Measurements from ENCODE around the gene EZR.

EZR gene

DNA sequence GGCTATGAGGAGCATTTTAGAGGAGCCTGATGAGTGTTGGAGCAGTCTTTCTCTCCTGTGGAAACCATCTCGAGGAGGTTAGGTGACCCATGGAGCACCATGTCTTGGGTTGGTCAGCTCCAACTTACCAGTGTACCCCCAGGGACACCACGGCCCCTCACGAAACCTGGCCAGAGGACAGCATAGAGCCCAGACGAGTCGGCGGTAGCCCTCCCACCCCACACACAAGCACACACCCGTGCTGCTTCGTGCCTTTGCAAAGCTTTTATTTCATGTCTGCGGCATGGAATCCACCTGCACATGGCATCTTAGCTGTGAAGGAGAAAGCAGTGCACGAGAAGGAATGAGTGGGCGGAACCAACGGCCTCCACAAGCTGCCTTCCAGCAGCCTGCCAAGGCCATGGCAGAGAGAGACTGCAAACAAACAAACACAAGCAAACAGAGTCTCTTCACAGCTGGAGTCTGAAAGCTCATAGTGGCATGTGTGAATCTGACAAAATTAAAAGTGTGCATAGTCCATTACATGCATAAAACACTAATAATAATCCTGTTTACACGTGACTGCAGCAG is 53.6 kb downstream of the EZR start:
- Histone ChIP-seq H2AFZ (ENCODE audit: low read length) (no peak overlapping the region), H3K4me2 (ENCODE audit: insufficient read depth, low read length, poor library complexity, severe bottlenecking) (no peak overlapping the region), H2BK15ac (ENCODE audit: low read length) (no peak overlapping the region), H3K4ac (ENCODE audit: low read length) (no peak overlapping the region), H3K18ac (ENCODE audit: low read length) (no peak overlapping the region), H3K79me1 (ENCODE audit: low read depth, low read length) (no peaks in the 10 kb centered on the region), H3K27ac (replicated peaks; ENCODE audit: low read length) (no peak overlapping the region), H2BK120ac (ENCODE audit: low read depth, low read length) (no peak overlapping the region), H2AK5ac (ENCODE audit: low read depth, low read length) (no peak overlapping the region), H3K9me3 (replicated peaks in 1 of 2; ENCODE audit: control insufficient read depth in 2 of 2, insufficient read depth in 1 of 2, low read depth in 1 of 2, low read length in 2 of 2) (no peaks in the 10 kb centered on the region), H3K36me3 (replicated peaks in 1 of 2; ENCODE audit: control insufficient read depth in 2 of 2, insufficient read depth in 2 of 2, low read length in 2 of 2) (peaks cover 46 to 68% of the 10 kb centered on the region in 2 donors), H2BK12ac (ENCODE audit: low read length) (no peak overlapping the region), H3K27me3 (ENCODE audit: control insufficient read depth in 3 of 3, insufficient read depth in 3 of 3, low read depth in 1 of 3, low read length in 3 of 3) (no peaks in the 10 kb centered on the region), H3K23ac (ENCODE audit: low read depth, low read length, poor library complexity) (no peak overlapping the region), H3K4me1 (ENCODE audit: control insufficient read depth in 2 of 2, insufficient read depth in 1 of 2, low read depth in 1 of 2, low read length in 2 of 2) (peaks cover 0 to 3% of the 10 kb centered on the region in 2 donors), H2BK5ac (ENCODE audit: low read length) (no peak overlapping the region), H3K4me3 (ENCODE audit: low read length in 2 of 2) (peak overlapping the region in 1 of 2 donors; percentile 40), H4K8ac (ENCODE audit: low read depth, low read length) (no peak overlapping the region), H3K9ac (ENCODE audit: low read depth, low read length, poor library complexity) (no peak overlapping the region), H4K91ac (ENCODE audit: low read depth, low read length, poor library complexity) (no peak overlapping the region), H3K14ac (ENCODE audit: low read length) (no peak overlapping the region)
- no CpG with 5 or more reads among the region's 13 CpGs for WGBS, 2 donors (ENCODE audit: extremely low coverage in 2 of 2, insufficient read length in 2 of 2, insufficient replicate concordance in 1 of 2)
- DNase-seq (ENCODE audit: low spot score): no peak

DNA sequence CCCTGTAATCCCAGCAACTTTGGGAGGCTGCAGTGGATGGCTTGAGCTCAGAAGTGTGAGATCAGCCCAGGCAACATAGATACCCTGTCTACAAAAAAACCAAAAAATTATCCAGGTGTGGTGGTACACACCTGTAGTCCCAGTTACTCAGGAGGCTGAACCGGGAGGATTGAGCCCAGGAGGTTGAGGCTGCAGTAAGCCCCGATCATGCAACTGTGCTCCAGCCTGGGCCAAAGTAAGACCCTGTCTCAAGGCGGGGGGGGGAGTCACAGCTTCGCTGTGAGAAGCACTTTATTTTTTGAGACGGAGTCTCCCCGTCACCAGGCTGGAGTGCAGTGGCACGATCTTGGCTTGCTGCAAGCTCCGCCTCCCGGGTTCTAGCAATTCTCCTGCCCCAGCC is 54.2 kb downstream of the EZR start:
- H3K4me1 ChIP-seq (ENCODE audit: control insufficient read depth in 2 of 2, insufficient read depth in 1 of 2, low read depth in 1 of 2, low read length in 2 of 2): peaks cover 0 to 3% of the 10 kb centered on the region in 2 donors
- no peak overlapping the region for H4K8ac ChIP-seq (ENCODE audit: low read depth, low read length)
- H3K4ac ChIP-seq (ENCODE audit: low read length): no peak overlapping the region
- no peak overlapping the region for H3K14ac ChIP-seq (ENCODE audit: low read length)
- no peak overlapping the region for H3K4me2 ChIP-seq (ENCODE audit: insufficient read depth, low read length, poor library complexity, severe bottlenecking)
- H2AFZ ChIP-seq (ENCODE audit: low read length): no peak overlapping the region
- no peak for DNase-seq (ENCODE audit: low spot score)
- WGBS, 2 donors (ENCODE audit: extremely low coverage in 2 of 2, insufficient read length in 2 of 2, insufficient replicate concordance in 1 of 2): no CpG with 5 or more reads among the region's 9 CpGs
- H3K4me3 ChIP-seq (ENCODE audit: low read length in 2 of 2): no peak overlapping the region
- H2BK15ac ChIP-seq (ENCODE audit: low read length): no peak overlapping the region
- no peaks in the 10 kb centered on the region for H3K79me1 ChIP-seq (ENCODE audit: low read depth, low read length)
- no peak overlapping the region for H3K18ac ChIP-seq (ENCODE audit: low read length)
- no peak overlapping the region for H3K9ac ChIP-seq (ENCODE audit: low read depth, low read length, poor library complexity)
- no peak overlapping the region for H3K23ac ChIP-seq (ENCODE audit: low read depth, low read length, poor library complexity)
- H2BK5ac ChIP-seq (ENCODE audit: low read length): no peak overlapping the region
- H2BK120ac ChIP-seq (ENCODE audit: low read depth, low read length): no peak overlapping the region
- no peaks in the 10 kb centered on the region for H3K9me3 ChIP-seq (replicated peaks in 1 of 2; ENCODE audit: control insufficient read depth in 2 of 2, insufficient read depth in 1 of 2, low read depth in 1 of 2, low read length in 2 of 2)
- H3K27ac ChIP-seq (replicated peaks; ENCODE audit: low read length): no peak overlapping the region
- no peaks in the 10 kb centered on the region for H3K27me3 ChIP-seq (ENCODE audit: control insufficient read depth in 3 of 3, insufficient read depth in 3 of 3, low read depth in 1 of 3, low read length in 3 of 3)
- peaks cover 40 to 61% of the 10 kb centered on the region in 2 donors for H3K36me3 ChIP-seq (replicated peaks in 1 of 2; ENCODE audit: control insufficient read depth in 2 of 2, insufficient read depth in 2 of 2, low read length in 2 of 2)
- H2AK5ac ChIP-seq (ENCODE audit: low read depth, low read length): no peak overlapping the region
- H2BK12ac ChIP-seq (ENCODE audit: low read length): no peak overlapping the region
- no peak overlapping the region for H4K91ac ChIP-seq (ENCODE audit: low read depth, low read length, poor library complexity)

DNA sequence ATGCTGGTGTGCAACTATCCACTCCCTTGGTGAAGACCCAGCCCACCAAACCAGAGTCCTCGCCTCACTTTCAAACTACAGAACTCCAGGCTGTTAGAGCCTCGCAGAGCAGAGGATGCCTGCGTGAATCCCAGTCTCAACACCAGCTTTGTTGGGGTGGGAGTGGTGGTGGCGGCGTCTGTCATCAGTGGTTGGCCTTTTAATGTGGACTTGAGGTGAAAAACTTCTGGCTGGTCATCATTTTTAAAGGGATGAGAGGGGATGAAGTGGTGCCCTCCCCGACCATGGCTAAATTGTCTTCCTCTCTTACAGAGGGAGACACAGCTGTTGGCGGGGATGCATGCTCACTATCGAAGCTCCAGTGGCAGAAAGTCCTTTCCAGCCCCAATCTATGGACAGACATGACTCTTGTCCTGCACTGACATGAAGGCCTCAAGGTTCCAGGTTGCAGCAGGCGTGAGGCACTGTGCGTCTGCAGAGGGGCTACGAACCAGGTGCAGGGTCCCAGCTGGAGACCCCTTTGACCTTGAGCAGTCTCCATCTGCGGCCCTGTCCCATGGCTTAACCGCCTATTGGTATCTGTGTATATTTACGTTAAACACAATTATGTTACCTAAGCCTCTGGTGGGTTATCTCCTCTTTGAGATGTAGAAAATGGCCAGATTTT is 54.9 kb downstream of the EZR start:
- H2AFZ ChIP-seq (ENCODE audit: low read length): no peak overlapping the region
- H3K4ac ChIP-seq (ENCODE audit: low read length): no peak overlapping the region
- no peaks in the 10 kb centered on the region for H3K9me3 ChIP-seq (replicated peaks in 1 of 2; ENCODE audit: control insufficient read depth in 2 of 2, insufficient read depth in 1 of 2, low read depth in 1 of 2, low read length in 2 of 2)
- H3K4me2 ChIP-seq (ENCODE audit: insufficient read depth, low read length, poor library complexity, severe bottlenecking): no peak overlapping the region
- no peak overlapping the region for H2BK15ac ChIP-seq (ENCODE audit: low read length)
- no peak overlapping the region for H3K27ac ChIP-seq (replicated peaks; ENCODE audit: low read length)
- H3K9ac ChIP-seq (ENCODE audit: low read depth, low read length, poor library complexity): no peak overlapping the region
- no peaks in the 10 kb centered on the region for H3K79me1 ChIP-seq (ENCODE audit: low read depth, low read length)
- H3K23ac ChIP-seq (ENCODE audit: low read depth, low read length, poor library complexity): peak overlapping the region; percentile 53
- H3K36me3 ChIP-seq (replicated peaks in 1 of 2; ENCODE audit: control insufficient read depth in 2 of 2, insufficient read depth in 2 of 2, low read length in 2 of 2): peaks cover 34 to 55% of the 10 kb centered on the region in 2 donors
- H2AK5ac ChIP-seq (ENCODE audit: low read depth, low read length): no peak overlapping the region
- H3K18ac ChIP-seq (ENCODE audit: low read length): no peak overlapping the region
- H2BK5ac ChIP-seq (ENCODE audit: low read length): peak overlapping the region; percentile 9
- no peak overlapping the region for H2BK120ac ChIP-seq (ENCODE audit: low read depth, low read length)
- no peak for DNase-seq (ENCODE audit: low spot score)
- no peak overlapping the region for H4K8ac ChIP-seq (ENCODE audit: low read depth, low read length)
- H4K91ac ChIP-seq (ENCODE audit: low read depth, low read length, poor library complexity): no peak overlapping the region
- no CpG with 5 or more reads among the region's 14 CpGs for WGBS, 2 donors (ENCODE audit: extremely low coverage in 2 of 2, insufficient read length in 2 of 2, insufficient replicate concordance in 1 of 2)
- no peak overlapping the region for H3K4me3 ChIP-seq (ENCODE audit: low read length in 2 of 2)
- no peaks in the 10 kb centered on the region for H3K27me3 ChIP-seq (ENCODE audit: control insufficient read depth in 3 of 3, insufficient read depth in 3 of 3, low read depth in 1 of 3, low read length in 3 of 3)
- H3K14ac ChIP-seq (ENCODE audit: low read length): no peak overlapping the region
- H3K4me1 ChIP-seq (ENCODE audit: control insufficient read depth in 2 of 2, insufficient read depth in 1 of 2, low read depth in 1 of 2, low read length in 2 of 2): peaks cover 0 to 3% of the 10 kb centered on the region in 2 donors
- H2BK12ac ChIP-seq (ENCODE audit: low read length): no peak overlapping the region

DNA sequence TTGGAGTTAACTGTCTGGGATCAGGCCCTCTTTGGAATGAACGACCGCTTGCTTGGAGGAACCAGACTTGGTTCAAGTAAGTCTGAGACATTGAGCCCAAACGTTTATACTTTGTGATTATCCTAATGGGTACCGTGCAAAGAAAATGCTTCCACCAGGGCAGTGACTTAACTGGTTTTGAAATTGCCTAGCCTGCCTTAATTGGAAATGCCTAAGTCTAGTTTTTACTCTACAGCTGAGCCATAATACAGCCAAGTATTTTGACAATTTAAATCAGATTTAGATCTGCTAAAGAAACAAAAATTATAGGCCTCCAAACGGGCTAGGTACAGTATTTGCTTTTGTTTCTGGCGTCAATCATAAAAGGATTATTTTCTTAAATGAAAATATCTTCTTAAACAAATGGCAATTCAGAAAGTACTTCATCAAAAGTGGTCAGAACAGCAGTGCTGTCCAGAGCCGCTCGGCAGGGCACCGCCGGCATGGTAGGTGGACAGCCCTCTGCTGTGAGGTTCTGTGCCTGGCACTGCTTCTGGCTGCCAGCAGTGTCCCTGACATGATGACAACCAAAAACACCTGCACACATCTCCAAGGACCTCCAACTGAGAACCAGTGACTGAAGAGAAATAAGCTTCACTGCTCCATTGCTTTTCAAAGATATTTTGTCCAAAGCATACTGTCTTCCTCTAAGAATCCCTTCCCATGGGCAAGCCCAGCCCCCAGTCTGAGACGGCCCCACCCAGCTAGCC is 55.6 kb downstream of the EZR start:
- Histone ChIP-seq H2BK15ac (ENCODE audit: low read length) (no peak overlapping the region), H2BK12ac (ENCODE audit: low read length) (no peak overlapping the region), H3K4me2 (ENCODE audit: insufficient read depth, low read length, poor library complexity, severe bottlenecking) (no peak overlapping the region), H3K14ac (ENCODE audit: low read length) (no peak overlapping the region), H2BK5ac (ENCODE audit: low read length) (peak overlapping the region; percentile 9), H3K9me3 (replicated peaks in 1 of 2; ENCODE audit: control insufficient read depth in 2 of 2, insufficient read depth in 1 of 2, low read depth in 1 of 2, low read length in 2 of 2) (no peaks in the 10 kb centered on the region), H2AK5ac (ENCODE audit: low read depth, low read length) (no peak overlapping the region), H3K9ac (ENCODE audit: low read depth, low read length, poor library complexity) (no peak overlapping the region), H4K91ac (ENCODE audit: low read depth, low read length, poor library complexity) (no peak overlapping the region), H3K79me1 (ENCODE audit: low read depth, low read length) (no peaks in the 10 kb centered on the region), H3K4ac (ENCODE audit: low read length) (no peak overlapping the region), H3K23ac (ENCODE audit: low read depth, low read length, poor library complexity) (no peak overlapping the region), H2BK120ac (ENCODE audit: low read depth, low read length) (no peak overlapping the region), H3K27ac (replicated peaks; ENCODE audit: low read length) (no peak overlapping the region), H2AFZ (ENCODE audit: low read length) (no peak overlapping the region), H3K18ac (ENCODE audit: low read length) (no peak overlapping the region), H3K4me3 (ENCODE audit: low read length in 2 of 2) (no peak overlapping the region), H3K27me3 (ENCODE audit: control insufficient read depth in 3 of 3, insufficient read depth in 3 of 3, low read depth in 1 of 3, low read length in 3 of 3) (no peaks in the 10 kb centered on the region), H3K36me3 (replicated peaks in 1 of 2; ENCODE audit: control insufficient read depth in 2 of 2, insufficient read depth in 2 of 2, low read length in 2 of 2) (peaks cover 28 to 48% of the 10 kb centered on the region in 2 donors), H4K8ac (ENCODE audit: low read depth, low read length) (no peak overlapping the region), H3K4me1 (ENCODE audit: control insufficient read depth in 2 of 2, insufficient read depth in 1 of 2, low read depth in 1 of 2, low read length in 2 of 2) (peaks cover under 1 to 4% of the 10 kb centered on the region in 2 donors)
- WGBS, 2 donors (ENCODE audit: extremely low coverage in 2 of 2, insufficient read length in 2 of 2, insufficient replicate concordance in 1 of 2): no CpG with 5 or more reads among the region's 11 CpGs
- DNase-seq (ENCODE audit: low spot score): no peak

Measured in neuronal stem cell (in vitro differentiated cells).